ENCODE measurements around the gene FYTTD1. TPM values are rescaled to one million over a fixed set of nuclear protein-coding genes. Genes with fewer than 3 reads are reported as not detected.

Gene FYTTD1
- total RNA-seq, 1 experiment from 2014 or later, result 70.7 TPM

DNA sequence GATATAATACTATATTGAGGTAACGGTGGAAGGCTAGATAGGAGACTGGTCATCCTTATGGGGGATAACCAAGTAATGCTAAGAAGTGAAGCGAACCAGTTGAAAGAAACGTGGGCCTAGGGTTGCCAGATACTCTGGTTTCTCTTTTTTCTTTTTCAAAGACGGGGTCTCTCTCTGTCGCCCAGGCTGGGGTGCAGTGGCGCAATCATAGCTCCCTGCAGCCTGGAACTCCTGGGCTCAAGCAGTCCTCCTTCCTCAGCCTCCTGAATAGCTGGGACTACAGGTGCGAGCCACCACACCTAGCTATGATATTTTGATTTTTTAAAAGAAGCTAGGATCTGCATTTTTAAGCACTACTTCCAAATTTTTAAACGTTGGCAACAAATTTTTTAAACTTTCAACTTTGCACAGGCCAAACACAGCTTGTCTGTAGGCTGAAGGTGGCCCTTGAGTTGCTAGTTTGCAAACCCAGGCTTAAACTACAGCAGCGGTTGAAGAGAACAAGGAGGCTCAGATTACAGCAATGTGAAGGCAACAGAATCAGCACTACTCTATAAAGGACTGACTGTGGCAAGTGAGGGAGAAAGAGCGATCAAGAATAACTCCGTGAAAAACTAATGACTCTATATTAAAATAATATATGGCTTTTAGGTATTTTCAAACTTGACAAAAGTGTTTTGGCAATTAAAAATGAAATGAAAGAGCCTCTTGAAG is 11.8 kb upstream of the FYTTD1 start:
- H3K9me2 ChIP-seq (ENCODE audit: insufficient read depth), result no peaks in the 10 kb centered on the region
- ChIA-PET RAD21 (ENCODE audit: low non-redundant PET in 1 of 2, low total read pairs in 2 of 2, uncharacterized antibody in 2 of 2, unreplicated experiment in 2 of 2) (no interaction called here), CTCF (no interaction called here), POLR2A (no interaction called here)
- peak overlapping the region; percentile 73 for H3K9ac ChIP-seq (ENCODE audit: low read length)
- H3K79me2 ChIP-seq (ENCODE audit: insufficient read depth, low read length), result peaks cover 27% of the 10 kb centered on the region
- intact Hi-C loops (cut with micrococcal nuclease), result no loop called here
- no peak for ATAC-seq
- no TSS peak for BruUV-seq (replicated peaks)
- no peak overlapping the region for H3K27ac ChIP-seq (ENCODE audit: low read depth, low read length)
- DNase-seq (ENCODE audit: low read depth, low spot score), result no peak
- H3K4me3 ChIP-seq (replicated peaks in 1 of 2; ENCODE audit: low read depth in 1 of 2, low read length in 2 of 2), result peak overlapping the region; percentile 68 to 77
- H2AFZ ChIP-seq (ENCODE audit: low read depth, low read length, poor library complexity, severe bottlenecking), result no peak overlapping the region
- peak overlapping the region; percentile 91 for H3K4me2 ChIP-seq (ENCODE audit: low read length)
- no peaks in the 10 kb centered on the region for H4K20me1 ChIP-seq (ENCODE audit: insufficient read depth)
- no peak for TF ChIP-seq EZH2 (IDR thresholded peaks at IDR 0.05)
- no peak for TF ChIP-seq FOSL1 (IDR thresholded peaks at IDR 0.05; ENCODE audit: low read depth)
- TF ChIP-seq, protein P1, sequence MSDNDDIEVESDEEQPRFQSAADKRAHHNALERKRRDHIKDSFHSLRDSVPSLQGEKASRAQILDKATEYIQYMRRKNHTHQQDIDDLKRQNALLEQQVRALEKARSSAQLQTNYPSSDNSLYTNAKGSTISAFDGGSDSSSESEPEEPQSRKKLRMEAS (IDR thresholded peaks at IDR 0.05), result no peak
- no peak for TF ChIP-seq POLR2AphosphoS5 (IDR thresholded peaks at IDR 0.05; ENCODE audit: low read depth, low read length)
- no peak for TF ChIP-seq ZNF274 (IDR thresholded peaks at IDR 0.05; ENCODE audit: low read depth, low read length)
- no peak for TF ChIP-seq EZH2phosphoT487 (IDR thresholded peaks at IDR 0.05; ENCODE audit: borderline replicate concordance)
- TF ChIP-seq, protein P2, sequence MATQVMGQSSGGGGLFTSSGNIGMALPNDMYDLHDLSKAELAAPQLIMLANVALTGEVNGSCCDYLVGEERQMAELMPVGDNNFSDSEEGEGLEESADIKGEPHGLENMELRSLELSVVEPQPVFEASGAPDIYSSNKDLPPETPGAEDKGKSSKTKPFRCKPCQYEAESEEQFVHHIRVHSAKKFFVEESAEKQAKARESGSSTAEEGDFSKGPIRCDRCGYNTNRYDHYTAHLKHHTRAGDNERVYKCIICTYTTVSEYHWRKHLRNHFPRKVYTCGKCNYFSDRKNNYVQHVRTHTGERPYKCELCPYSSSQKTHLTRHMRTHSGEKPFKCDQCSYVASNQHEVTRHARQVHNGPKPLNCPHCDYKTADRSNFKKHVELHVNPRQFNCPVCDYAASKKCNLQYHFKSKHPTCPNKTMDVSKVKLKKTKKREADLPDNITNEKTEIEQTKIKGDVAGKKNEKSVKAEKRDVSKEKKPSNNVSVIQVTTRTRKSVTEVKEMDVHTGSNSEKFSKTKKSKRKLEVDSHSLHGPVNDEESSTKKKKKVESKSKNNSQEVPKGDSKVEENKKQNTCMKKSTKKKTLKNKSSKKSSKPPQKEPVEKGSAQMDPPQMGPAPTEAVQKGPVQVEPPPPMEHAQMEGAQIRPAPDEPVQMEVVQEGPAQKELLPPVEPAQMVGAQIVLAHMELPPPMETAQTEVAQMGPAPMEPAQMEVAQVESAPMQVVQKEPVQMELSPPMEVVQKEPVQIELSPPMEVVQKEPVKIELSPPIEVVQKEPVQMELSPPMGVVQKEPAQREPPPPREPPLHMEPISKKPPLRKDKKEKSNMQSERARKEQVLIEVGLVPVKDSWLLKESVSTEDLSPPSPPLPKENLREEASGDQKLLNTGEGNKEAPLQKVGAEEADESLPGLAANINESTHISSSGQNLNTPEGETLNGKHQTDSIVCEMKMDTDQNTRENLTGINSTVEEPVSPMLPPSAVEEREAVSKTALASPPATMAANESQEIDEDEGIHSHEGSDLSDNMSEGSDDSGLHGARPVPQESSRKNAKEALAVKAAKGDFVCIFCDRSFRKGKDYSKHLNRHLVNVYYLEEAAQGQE (IDR thresholded peaks at IDR 0.05; ENCODE audit: low read depth), result no peak
- TF ChIP-seq, protein P3, sequence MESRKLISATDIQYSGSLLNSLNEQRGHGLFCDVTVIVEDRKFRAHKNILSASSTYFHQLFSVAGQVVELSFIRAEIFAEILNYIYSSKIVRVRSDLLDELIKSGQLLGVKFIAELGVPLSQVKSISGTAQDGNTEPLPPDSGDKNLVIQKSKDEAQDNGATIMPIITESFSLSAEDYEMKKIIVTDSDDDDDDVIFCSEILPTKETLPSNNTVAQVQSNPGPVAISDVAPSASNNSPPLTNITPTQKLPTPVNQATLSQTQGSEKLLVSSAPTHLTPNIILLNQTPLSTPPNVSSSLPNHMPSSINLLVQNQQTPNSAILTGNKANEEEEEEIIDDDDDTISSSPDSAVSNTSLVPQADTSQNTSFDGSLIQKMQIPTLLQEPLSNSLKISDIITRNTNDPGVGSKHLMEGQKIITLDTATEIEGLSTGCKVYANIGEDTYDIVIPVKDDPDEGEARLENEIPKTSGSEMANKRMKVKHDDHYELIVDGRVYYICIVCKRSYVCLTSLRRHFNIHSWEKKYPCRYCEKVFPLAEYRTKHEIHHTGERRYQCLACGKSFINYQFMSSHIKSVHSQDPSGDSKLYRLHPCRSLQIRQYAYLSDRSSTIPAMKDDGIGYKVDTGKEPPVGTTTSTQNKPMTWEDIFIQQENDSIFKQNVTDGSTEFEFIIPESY (IDR thresholded peaks at IDR 0.05; ENCODE audit: extremely low read depth, insufficient replicate concordance, low read length), result no peak
- TF ChIP-seq, protein P4, sequence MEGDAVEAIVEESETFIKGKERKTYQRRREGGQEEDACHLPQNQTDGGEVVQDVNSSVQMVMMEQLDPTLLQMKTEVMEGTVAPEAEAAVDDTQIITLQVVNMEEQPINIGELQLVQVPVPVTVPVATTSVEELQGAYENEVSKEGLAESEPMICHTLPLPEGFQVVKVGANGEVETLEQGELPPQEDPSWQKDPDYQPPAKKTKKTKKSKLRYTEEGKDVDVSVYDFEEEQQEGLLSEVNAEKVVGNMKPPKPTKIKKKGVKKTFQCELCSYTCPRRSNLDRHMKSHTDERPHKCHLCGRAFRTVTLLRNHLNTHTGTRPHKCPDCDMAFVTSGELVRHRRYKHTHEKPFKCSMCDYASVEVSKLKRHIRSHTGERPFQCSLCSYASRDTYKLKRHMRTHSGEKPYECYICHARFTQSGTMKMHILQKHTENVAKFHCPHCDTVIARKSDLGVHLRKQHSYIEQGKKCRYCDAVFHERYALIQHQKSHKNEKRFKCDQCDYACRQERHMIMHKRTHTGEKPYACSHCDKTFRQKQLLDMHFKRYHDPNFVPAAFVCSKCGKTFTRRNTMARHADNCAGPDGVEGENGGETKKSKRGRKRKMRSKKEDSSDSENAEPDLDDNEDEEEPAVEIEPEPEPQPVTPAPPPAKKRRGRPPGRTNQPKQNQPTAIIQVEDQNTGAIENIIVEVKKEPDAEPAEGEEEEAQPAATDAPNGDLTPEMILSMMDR (IDR thresholded peaks at IDR 0.05 in 2 of 3, conservative IDR thresholded peaks at IDR 0.05 in 1 of 3; ENCODE audit: borderline replicate concordance in 1 of 3, insufficient read depth in 1 of 3, low read depth in 2 of 3, low read length in 2 of 3), result no peak
- TF ChIP-seq POLR2A (IDR thresholded peaks at IDR 0.05; ENCODE audit: borderline replicate concordance, extremely low read depth, insufficient read depth, insufficient read length), result no peak
- TF ChIP-seq SRF (IDR thresholded peaks at IDR 0.05; ENCODE audit: low read depth), result no peak
- no peak for TF ChIP-seq EGR1 (IDR thresholded peaks at IDR 0.05; ENCODE audit: low read depth)
- no peak for TF ChIP-seq CBX3 (IDR thresholded peaks at IDR 0.05; ENCODE audit: low read depth)
- TF ChIP-seq CEBPB (IDR thresholded peaks at IDR 0.05; ENCODE audit: low read depth), result no peak
- H3K27me3 ChIP-seq (ENCODE audit: insufficient read depth, low read length), result no peaks in the 10 kb centered on the region
- H3K36me3 ChIP-seq (ENCODE audit: control insufficient read depth in 1 of 2, insufficient read depth in 2 of 2, low read length in 2 of 2), result no peaks in the 10 kb centered on the region
- no peaks in the 10 kb centered on the region for H3K9me3 ChIP-seq (ENCODE audit: control insufficient read depth in 1 of 2, insufficient read depth in 1 of 2, low read depth in 1 of 2, low read length in 2 of 2)
- peaks cover 10 to 18% of the 10 kb centered on the region in 2 experiments; a peak in 3 of 4 replicates for H3K4me1 ChIP-seq (ENCODE audit: control insufficient read depth in 1 of 2, insufficient read depth in 2 of 2, low read length in 2 of 2)

Measured in HCT116 (cell line).